ENCODE data around the gene SCT.

SCT gene

GRCh38 chr11:624705-625635 lies 2.0 kb downstream of the SCT start, which contains the start of gene CDHR5:
Gene CDHR5, minus strand, starts transcription at chr11:624955. Its CDS starts 53 bp downstream, at chr11:624902.
- no peak for DNase-seq (ENCODE audit: low read depth)

GRCh38 chr11:623999-624704 lies 2.8 kb downstream of the SCT start:
- no peak overlapping the region for H3K4me3 ChIP-seq (ENCODE audit: low read depth, low read length)
- no peak for DNase-seq (ENCODE audit: low read depth)

More at GRCh38 chr11:624705-625635, 2.0 kb downstream of the SCT start, which contains the start of gene CDHR5:
- no peak within 1 kb of the TSS for H3K4me3 ChIP-seq (ENCODE audit: low read depth, low read length)

GRCh38 chr11:623349-623869 lies 3.6 kb downstream of the SCT start:
- DNase-seq (ENCODE audit: low read depth), result no peak
- no peak overlapping the region for H3K4me3 ChIP-seq (ENCODE audit: low read depth, low read length)

GRCh38 chr11:621838-622237 lies 5.1 kb downstream of the SCT start:
- DNase-seq (ENCODE audit: low read depth), result no peak
- H3K4me3 ChIP-seq (ENCODE audit: low read depth, low read length), result no peak overlapping the region

- DNase-seq (ENCODE audit: low read depth), result no peak
- H3K4me3 ChIP-seq (ENCODE audit: low read depth, low read length), result no peak overlapping the region
Measured at GRCh38 chr11:620935-621814, 5.8 kb downstream of the SCT start.

- no peak overlapping the region for H3K4me3 ChIP-seq (ENCODE audit: low read depth, low read length)
- DNase-seq (ENCODE audit: low read depth), result no peak
Measured at GRCh38 chr11:620201-620600, 6.8 kb downstream of the SCT start.

GRCh38 chr11:619628-620050 lies 7.3 kb downstream of the SCT start:
- no peak for DNase-seq (ENCODE audit: low read depth)
- H3K4me3 ChIP-seq (ENCODE audit: low read depth, low read length), result no peak overlapping the region

- no peak for DNase-seq (ENCODE audit: low read depth)
- no peak overlapping the region for H3K4me3 ChIP-seq (ENCODE audit: low read depth, low read length)
Measured at GRCh38 chr11:618856-619627, 7.9 kb downstream of the SCT start.

- no peak overlapping the region for H3K4me3 ChIP-seq (ENCODE audit: low read depth, low read length)
- DNase-seq (ENCODE audit: low read depth), result no peak
Measured at GRCh38 chr11:617912-618682, 8.9 kb downstream of the SCT start.

GRCh38 chr11:617199-617911 lies 9.6 kb downstream of the SCT start:
- no peak for DNase-seq (ENCODE audit: low read depth)
- H3K4me3 ChIP-seq (ENCODE audit: low read depth, low read length), result no peak overlapping the region

- no peak for DNase-seq (ENCODE audit: low read depth)
- H3K4me3 ChIP-seq (ENCODE audit: low read depth, low read length), result peak overlapping the region; percentile 63
Measured at GRCh38 chr11:616320-617198, 10.4 kb downstream of the SCT start.

GRCh38 chr11:615504-616319 lies 11.3 kb downstream of the SCT start, which contains the start of gene IRF7:
Gene IRF7, minus strand, starts transcription at chr11:615950. Its CDS starts 586 bp downstream, at chr11:615364.
- DNase-seq (ENCODE audit: low read depth), result peak; percentile 54
- H3K4me3 ChIP-seq (ENCODE audit: low read depth, low read length), result peak within 1 kb of the TSS; percentile 63

- no peak for DNase-seq (ENCODE audit: low read depth)
- H3K4me3 ChIP-seq (ENCODE audit: low read depth, low read length), result peak overlapping the region; percentile 63
Measured at GRCh38 chr11:614623-615503, 12.1 kb downstream of the SCT start.

- no peak for DNase-seq (ENCODE audit: low read depth)
- no peak overlapping the region for H3K4me3 ChIP-seq (ENCODE audit: low read depth, low read length)
Measured at GRCh38 chr11:614021-614622, 12.9 kb downstream of the SCT start.

Data from skeletal muscle cell (primary cell).